ENCODE measurements around the gene PPP1R1C. TPM values are rescaled to one million over a fixed set of nuclear protein-coding genes. Genes with fewer than 3 reads are reported as not detected.

Gene PPP1R1C
- total RNA-seq, 3 donors from 2014 or later (not counting 1 experiment from before 2014, with no cell fraction given): not detected

DNA sequence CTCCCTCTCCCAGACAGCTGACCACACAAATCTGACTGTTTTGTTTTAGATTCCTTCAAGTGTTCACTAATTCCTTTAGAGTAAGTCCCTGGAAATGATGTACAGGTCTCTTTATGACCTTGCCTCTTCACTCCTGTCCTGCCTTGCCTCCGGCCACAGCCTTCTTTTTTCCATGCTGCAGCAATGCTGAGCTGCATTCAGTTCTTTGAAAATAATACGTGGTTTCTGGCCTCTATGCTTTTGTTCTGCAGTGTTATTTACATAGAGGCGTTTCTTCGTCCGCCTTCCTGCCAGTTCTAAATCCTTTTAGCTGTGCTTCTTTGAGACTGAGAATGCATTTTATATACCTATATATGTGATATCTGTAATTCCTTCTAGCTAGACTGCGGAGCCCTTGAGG lies 87.2 kb downstream of the PPP1R1C start:
- Mint-ChIP-seq H3K4me3 (no peak overlapping the region), H3K4me1 (no peaks in the 10 kb centered on the region), H3K27me3 (ENCODE audit: low read depth in 2 of 2) (peaks cover 0 to 9% of the 10 kb centered on the region in 2 donors), H3K36me3 (no peaks in the 10 kb centered on the region), H3K9me3 (no peaks in the 10 kb centered on the region), H3K27ac (no peak overlapping the region)
- Histone ChIP-seq H3K9me3 (ENCODE audit: control insufficient read depth, insufficient read depth, low read length) (no peaks in the 10 kb centered on the region), H3K4me3 (ENCODE audit: low read length) (no peak overlapping the region), H3K36me3 (ENCODE audit: control insufficient read depth, insufficient read depth, low read length) (no peaks in the 10 kb centered on the region), H3K4me1 (ENCODE audit: control insufficient read depth, insufficient read depth, low read length) (no peaks in the 10 kb centered on the region), H3K27ac (ENCODE audit: low read length) (no peak overlapping the region), H3K27me3 (ENCODE audit: control insufficient read depth, insufficient read depth, low read length) (no peaks in the 10 kb centered on the region)
- intact Hi-C loops (cut with micrococcal nuclease): loop anchor here (10.0 kb wide), 1 partner anchor 328 kb away; no protein-coding TSS in a partner anchor
- 88% methylated on average over 4 of the region's 6 CpGs for WGBS (ENCODE audit: insufficient coverage)
- DNase-seq (no peak), ATAC-seq (no peak)
- TF ChIP-seq, protein P1, sequence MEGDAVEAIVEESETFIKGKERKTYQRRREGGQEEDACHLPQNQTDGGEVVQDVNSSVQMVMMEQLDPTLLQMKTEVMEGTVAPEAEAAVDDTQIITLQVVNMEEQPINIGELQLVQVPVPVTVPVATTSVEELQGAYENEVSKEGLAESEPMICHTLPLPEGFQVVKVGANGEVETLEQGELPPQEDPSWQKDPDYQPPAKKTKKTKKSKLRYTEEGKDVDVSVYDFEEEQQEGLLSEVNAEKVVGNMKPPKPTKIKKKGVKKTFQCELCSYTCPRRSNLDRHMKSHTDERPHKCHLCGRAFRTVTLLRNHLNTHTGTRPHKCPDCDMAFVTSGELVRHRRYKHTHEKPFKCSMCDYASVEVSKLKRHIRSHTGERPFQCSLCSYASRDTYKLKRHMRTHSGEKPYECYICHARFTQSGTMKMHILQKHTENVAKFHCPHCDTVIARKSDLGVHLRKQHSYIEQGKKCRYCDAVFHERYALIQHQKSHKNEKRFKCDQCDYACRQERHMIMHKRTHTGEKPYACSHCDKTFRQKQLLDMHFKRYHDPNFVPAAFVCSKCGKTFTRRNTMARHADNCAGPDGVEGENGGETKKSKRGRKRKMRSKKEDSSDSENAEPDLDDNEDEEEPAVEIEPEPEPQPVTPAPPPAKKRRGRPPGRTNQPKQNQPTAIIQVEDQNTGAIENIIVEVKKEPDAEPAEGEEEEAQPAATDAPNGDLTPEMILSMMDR (IDR thresholded peaks at IDR 0.05): no peak

DNA sequence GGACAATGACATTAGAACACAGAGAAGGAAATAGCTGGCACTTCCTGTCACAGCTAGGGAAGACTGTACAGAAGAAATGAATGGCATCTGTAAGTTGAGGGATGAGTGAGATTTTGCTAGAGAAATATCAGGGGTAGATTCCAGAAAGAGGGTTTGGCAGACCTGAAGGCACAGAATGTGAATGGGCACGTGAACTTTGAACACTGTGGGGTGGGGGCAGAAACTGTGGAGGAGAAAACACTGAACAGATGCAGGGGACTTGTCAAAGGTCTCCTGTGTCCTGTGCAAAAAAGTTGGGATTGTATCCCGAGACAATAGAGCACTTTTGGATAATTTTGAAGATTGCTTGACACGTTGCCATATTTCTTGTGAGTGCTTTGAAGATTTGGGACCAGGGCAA lies 88.0 kb downstream of the PPP1R1C start:
- Histone ChIP-seq H3K4me3 (ENCODE audit: low read length) (no peak overlapping the region), H3K27me3 (ENCODE audit: control insufficient read depth, insufficient read depth, low read length) (no peaks in the 10 kb centered on the region), H3K27ac (ENCODE audit: low read length) (no peak overlapping the region), H3K4me1 (ENCODE audit: control insufficient read depth, insufficient read depth, low read length) (no peaks in the 10 kb centered on the region), H3K36me3 (ENCODE audit: control insufficient read depth, insufficient read depth, low read length) (no peaks in the 10 kb centered on the region), H3K9me3 (ENCODE audit: control insufficient read depth, insufficient read depth, low read length) (no peaks in the 10 kb centered on the region)
- intact Hi-C loops (cut with micrococcal nuclease): loop anchor here (10.0 kb wide), 1 partner anchor 329 kb away; no protein-coding TSS in a partner anchor
- no peaks in the 10 kb centered on the region for H3K36me3 Mint-ChIP-seq
- H3K4me3 Mint-ChIP-seq: no peak overlapping the region
- H3K27ac Mint-ChIP-seq: no peak overlapping the region
- WGBS (ENCODE audit: insufficient coverage): 89% methylated on average over 3 of the region's 3 CpGs
- peaks cover 0 to 9% of the 10 kb centered on the region in 2 donors for H3K27me3 Mint-ChIP-seq (ENCODE audit: low read depth in 2 of 2)
- no peaks in the 10 kb centered on the region for H3K4me1 Mint-ChIP-seq
- no peaks in the 10 kb centered on the region for H3K9me3 Mint-ChIP-seq
- ATAC-seq (no peak), DNase-seq (no peak)
- TF ChIP-seq, protein P1 (IDR thresholded peaks at IDR 0.05): no peak

DNA sequence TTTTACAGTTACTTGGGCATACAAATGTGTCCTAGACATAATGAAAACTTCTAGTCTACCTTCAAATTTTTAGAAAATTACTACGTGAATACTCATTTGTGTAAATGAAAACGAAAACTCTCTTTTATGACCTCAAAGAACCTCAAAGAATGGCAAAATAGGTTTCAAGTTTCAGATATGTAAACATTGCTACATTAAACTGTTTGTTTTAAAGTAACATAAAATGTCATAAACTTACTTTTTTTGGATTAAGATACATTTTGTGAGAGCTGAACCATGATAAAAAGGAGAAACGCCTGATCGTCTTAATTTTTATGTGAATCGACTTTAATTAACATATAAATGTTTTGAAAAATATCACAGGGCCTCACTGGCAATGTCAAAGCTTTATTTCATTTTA lies 91.4 kb downstream of the PPP1R1C start:
- no peak overlapping the region for H3K4me3 ChIP-seq (ENCODE audit: low read length)
- no peaks in the 10 kb centered on the region for H3K4me1 ChIP-seq (ENCODE audit: control insufficient read depth, insufficient read depth, low read length)
- no peaks in the 10 kb centered on the region for H3K27me3 ChIP-seq (ENCODE audit: control insufficient read depth, insufficient read depth, low read length)
- 90% methylated on average over 2 of the region's 5 CpGs for WGBS (ENCODE audit: insufficient coverage)
- H3K4me3 Mint-ChIP-seq: no peak overlapping the region
- TF ChIP-seq, protein P1 (IDR thresholded peaks at IDR 0.05): no peak
- DNase-seq (no peak), ATAC-seq (no peak)
- intact Hi-C loops (cut with micrococcal nuclease): loop anchor here (10.0 kb wide), 1 partner anchor 332 kb away; no protein-coding TSS in a partner anchor
- H3K4me1 Mint-ChIP-seq: no peaks in the 10 kb centered on the region
- no peaks in the 10 kb centered on the region for H3K36me3 ChIP-seq (ENCODE audit: control insufficient read depth, insufficient read depth, low read length)
- peaks cover 0 to 9% of the 10 kb centered on the region in 2 donors for H3K27me3 Mint-ChIP-seq (ENCODE audit: low read depth in 2 of 2)
- H3K27ac ChIP-seq (ENCODE audit: low read length): no peak overlapping the region
- no peaks in the 10 kb centered on the region for H3K9me3 ChIP-seq (ENCODE audit: control insufficient read depth, insufficient read depth, low read length)
- no peaks in the 10 kb centered on the region for H3K9me3 Mint-ChIP-seq
- no peaks in the 10 kb centered on the region for H3K36me3 Mint-ChIP-seq
- H3K27ac Mint-ChIP-seq: no peak overlapping the region

All from natural killer cell (primary cell).